Cortex of kidney (tissue), 1 donor: ENCODE measurements around the gene PRSS53.
"Not testable (repeated sequence)": the region's sequence is repeated elsewhere in the genome, so short reads cannot be mapped to it uniquely, and the experiment has no call there.

ENCODE experiments used
- DNase-seq: peaks from one replicate; lab custom pipeline; 2025; lab: John Stamatoyannopoulos, UW

The PRSS53 gene

DNA sequence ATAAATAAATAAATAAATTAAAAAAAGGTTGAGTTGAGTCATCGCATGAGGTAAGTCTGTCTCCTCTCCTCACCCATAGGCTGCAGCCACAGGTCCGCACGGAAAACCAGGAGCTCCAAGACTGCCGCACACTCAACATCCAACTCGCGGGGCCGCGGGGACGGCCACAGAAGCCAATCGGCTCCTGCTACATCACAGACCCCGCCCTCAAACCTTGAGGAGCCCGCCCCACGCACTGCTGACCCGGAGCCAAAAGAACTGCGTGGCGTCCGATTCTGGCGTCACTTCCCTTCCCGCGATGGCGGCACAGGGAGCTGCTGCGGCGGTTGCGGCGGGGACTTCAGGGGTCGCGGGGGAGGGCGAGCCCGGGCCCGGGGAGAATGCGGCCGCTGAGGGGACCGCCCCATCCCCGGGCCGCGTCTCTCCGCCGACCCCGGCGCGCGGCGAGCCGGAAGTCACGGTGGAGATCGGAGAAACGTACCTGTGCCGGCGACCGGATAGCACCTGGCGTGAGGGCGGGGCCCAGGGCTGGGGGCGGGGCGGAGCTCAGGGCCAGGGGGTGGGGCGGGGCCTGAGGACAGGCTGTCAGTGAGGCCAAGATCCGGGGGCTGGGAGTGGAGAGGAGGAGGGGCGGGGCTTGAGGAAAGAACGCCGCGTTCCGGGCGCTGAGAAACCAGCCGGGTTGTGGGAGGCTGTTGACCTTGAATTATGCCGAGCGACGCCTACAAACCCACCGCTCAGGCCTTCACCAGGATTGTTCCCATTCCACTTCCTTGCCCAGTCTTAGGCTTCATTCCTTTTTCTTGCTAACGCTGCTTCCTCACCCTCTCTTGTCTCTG, 28.9 kb upstream of the PRSS53 start, which contains the start of gene KAT8:
Gene KAT8, plus strand, starts transcription at position 281 of the 839 bp plus-strand sequence. Its CDS starts 18 bp downstream, at position 299.
- no peak for DNase-seq

DNA sequence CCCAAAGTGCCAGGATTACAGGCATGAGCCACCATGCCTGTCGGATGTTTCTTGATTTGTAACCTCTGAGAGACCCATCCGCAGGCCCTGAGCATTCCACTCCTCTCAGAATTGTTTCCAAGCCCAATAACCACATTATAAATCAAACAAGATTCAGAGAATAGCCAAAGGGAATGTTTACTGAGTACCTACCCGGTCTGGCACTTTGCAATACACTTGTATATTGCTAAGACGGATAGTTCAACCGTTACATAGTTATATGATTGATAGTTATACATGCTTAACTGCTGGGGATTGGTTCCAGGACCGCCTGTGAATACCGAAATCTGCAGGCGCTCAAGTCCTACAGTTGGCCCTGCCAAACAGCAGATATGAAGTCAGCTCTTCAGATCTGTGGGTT, 25.7 kb upstream of the PRSS53 start:
- no peak for DNase-seq

DNA sequence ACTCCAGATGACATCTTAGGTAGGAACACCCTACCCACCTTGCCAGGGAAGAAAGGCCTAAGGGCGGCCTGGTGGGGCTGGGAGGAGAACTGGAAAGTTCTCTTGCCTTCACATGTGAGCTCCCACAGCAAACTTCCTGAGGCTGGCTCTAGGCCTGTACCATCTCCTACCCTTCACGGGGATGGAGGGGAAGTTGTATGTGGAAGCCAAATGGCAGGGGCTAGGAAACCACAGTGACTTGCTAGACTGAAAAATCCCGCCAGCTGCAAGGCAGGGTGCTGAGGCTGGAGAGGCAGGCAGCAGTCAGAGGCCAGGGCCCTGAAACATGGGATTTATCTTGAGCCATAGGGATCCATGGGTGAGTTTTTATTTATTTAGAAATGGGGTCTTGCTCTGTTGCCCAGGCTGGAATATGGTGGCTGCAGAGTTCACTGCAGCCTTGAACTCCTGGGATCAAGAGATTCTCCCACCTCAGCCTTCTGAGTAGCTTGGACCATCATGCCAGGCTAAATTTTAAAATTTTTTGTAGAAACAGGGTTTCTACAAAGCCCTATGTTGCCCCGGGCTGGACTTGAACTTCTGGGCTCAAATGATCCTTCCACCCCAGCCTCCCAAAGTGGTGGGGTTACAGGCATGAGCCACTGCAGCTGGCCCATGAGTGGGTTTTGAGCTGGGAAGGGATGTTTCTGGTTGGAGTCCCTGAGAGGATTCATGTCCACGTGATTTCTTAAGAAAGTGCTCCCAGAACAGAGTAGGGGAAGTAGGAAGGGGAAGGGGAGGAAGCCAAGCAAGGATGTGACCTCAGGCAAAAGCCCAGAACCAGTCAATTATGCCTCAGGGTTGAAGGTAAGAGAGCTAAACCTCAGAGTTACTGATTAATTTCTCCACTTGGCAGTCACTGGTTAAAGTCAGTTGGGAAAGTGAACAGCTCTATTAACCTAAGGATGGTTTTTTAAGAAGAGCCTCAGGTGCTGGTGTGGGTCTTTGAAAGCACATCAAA, 24.7 kb upstream of the PRSS53 start:
- no peak for DNase-seq

DNA sequence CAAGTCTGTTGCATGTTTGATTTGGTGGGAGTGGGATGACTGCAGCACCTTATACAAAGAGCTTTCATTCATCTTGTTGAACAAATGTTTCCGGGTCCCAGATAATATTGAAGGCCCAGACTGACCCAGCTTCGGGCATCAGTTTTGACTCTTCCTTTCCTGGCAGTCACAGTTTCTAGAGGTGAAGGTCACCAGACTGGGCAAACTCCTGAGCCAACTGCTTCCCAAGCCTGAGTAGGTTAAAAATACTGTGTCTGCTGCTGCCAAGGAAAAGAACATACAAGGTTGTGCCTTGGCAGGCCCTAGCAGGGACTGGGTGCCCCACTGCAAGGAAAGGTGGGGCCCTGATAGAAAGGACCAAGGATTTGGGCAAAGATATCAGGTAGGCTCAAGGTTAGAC, 24.0 kb upstream of the PRSS53 start:
- DNase-seq: no peak

DNA sequence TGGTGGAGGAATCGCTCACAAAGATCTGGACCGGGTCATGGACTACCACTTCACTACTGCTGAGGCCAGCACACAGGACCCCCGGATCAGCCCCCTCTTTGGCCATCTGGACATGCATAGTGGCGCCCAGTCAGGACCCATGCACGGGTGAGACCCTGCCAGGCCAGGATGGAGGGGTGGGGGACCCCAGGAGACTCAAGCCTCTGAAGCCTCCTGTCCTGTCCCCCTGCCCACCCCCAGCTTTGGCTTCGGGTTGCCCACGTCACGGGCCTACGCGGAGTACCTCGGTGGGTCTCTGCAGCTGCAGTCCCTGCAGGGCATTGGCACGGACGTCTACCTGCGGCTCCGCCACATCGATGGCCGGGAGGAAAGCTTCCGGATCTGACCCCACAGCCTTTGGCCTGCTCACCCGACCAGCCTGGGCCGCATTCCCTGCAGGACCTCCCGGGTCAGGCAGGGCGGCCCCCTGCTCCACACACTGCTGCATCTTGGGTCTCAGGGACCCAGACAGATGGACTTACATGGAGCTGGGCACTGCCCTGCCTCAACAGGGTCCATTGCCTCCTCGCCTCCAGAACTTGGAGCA, 23.2 kb upstream of the PRSS53 start:
- DNase-seq: no peak

DNA sequence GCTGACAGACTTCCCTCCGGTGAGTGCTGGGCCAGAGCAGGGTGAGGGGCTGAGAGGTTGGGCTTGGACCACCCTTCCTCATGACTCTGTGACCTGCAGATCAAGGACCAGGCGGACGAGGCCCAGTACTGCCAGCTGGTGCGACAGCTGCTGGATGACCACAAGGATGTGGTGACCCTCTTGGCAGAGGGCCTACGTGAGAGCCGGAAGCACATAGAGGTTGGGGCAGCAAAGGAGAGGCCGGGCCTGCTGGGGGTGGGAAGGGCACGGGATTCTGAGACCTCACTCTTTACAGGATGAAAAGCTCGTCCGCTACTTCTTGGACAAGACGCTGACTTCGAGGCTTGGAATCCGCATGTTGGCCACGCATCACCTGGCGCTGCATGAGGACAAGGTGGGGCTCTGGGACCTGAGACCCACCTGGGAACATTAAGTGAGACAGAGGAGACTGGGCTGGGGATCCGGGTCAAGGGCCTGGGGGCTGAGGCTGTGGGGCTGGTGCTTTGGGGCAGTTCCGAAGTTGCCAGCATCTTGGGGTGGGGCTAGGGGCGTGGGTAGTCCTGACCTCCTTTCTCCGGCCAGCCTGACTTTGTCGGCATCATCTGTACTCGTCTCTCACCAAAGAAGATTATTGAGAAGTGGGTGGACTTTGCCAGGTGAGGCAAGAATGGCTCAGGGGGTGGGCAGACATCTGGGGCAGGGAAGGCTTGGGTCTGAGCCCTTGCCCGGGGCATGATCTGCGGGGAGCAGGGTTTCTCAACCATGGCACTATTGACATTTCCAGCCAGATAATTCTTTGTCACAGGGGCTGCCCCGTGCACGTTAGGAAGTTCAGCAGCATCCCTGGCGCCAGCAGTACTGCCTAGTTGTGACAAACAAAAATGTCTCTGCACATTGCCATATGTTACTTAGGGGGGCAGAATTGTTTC, 21.6 kb upstream of the PRSS53 start:
- no peak for DNase-seq

DNA sequence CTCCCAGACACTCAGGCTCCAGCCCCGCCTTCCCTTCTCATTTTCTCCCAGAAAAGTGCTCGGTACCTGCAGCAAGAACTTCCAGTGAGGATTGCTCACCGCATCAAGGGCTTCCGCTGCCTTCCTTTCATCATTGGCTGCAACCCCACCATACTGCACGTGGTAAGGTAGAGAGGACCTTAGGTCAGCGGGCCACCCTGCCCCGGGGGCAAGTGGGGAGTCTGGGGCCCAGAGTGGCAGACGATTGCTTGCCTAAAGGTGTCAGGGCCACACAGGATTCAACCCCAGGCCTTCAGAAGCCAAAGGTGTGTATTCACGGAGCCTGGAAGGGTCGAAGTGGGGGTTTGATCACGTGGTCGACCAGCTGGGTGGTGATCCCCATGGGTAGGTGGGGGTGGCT, 20.9 kb upstream of the PRSS53 start:
- no peak for DNase-seq

DNA sequence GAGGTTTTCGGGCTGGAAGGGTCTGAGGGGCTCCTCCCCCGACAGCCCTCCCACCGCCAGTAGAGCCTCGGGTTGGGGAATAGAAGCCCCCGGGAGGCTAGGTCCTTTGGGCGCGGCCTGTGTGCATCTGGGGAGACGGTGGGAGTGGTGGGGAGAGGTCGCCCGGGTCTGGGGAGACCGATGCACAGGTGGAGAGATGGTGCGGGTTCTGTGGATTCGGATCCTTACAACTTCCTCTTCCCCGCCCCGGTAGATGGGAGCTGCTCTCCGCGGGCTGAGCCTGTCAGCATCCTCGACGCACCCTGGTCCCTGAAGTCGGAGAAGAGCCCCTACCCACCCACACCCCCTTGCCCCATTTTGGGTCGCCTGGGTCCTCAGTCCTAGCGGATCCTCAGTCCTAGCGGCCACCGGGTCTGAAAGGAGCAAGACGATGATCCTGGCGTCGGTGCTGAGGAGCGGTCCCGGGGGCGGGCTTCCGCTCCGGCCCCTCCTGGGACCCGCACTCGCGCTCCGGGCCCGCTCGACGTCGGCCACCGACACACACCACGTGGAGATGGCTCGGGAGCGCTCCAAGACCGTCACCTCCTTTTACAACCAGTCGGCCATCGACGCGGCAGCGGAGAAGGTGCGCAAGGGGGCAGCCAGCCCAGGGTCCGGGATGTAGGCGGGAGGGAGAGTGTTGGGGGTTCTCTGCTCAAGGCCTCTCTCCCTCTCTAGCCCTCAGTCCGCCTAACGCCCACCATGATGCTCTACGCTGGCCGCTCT, 20.2 kb upstream of the PRSS53 start:
- no peak for DNase-seq

DNA sequence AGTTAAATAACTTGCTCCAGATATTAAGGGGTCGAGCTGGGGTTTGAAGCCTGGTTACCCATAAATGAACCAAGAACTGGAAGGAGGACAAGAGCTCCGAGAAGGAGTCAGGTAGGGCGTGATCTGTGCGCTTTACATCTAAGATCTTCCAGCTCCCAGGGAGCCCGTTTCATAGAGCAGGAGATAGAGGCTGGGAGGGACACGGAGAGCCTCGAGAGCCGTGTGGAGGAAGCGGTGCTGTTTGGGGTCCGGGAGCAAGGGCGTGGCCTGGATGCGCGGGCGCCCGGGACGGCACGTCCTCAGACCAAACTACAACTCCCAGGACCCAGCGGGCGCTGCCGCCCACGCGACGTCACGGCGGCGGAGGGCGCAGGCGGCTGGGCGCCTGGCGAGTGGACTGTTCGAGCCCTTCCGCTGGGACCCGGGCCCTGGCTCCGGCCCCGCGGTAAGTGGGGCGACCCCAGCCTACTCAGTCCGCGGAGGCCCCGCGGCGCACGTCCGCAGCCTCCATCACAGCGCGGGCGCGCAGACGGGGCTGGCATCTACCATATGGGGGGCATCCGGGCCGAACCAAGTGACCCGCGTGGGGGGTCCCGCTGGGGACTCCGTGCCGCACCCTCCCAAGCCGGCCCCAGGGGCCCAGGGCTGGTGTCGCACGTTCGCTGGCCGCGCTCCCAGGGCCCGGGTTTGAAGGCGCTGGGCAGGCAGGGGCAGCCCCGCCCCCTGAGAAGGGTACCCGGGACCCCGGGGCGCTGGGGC, 19.5 kb upstream of the PRSS53 start, which contains the start of gene BCKDK:
Gene BCKDK, plus strand, starts transcription at position 352 of the 759 bp plus-strand sequence. CDS start 838 bp downstream, outside the sequence.
- no peak for DNase-seq

DNA sequence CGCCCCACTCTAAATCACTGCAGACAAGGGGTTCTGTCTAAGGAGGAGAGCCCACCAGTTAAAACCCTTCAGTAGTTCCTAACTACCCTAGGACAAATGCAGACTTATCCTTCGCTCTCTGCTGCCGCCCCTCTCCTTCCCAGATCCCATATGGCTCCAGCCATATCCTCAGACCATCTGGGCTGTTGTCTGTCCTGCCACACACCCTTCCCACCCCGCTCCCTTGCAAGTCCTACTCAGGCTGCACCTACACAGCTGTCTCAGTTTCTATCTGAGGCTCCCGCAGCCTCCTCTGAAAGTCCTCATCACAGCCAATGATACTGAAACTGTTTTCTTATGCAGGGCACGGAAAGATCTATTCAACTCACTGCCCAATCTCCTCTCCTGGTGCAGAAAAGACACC, 18.7 kb upstream of the PRSS53 start:
- no peak for DNase-seq

DNA sequence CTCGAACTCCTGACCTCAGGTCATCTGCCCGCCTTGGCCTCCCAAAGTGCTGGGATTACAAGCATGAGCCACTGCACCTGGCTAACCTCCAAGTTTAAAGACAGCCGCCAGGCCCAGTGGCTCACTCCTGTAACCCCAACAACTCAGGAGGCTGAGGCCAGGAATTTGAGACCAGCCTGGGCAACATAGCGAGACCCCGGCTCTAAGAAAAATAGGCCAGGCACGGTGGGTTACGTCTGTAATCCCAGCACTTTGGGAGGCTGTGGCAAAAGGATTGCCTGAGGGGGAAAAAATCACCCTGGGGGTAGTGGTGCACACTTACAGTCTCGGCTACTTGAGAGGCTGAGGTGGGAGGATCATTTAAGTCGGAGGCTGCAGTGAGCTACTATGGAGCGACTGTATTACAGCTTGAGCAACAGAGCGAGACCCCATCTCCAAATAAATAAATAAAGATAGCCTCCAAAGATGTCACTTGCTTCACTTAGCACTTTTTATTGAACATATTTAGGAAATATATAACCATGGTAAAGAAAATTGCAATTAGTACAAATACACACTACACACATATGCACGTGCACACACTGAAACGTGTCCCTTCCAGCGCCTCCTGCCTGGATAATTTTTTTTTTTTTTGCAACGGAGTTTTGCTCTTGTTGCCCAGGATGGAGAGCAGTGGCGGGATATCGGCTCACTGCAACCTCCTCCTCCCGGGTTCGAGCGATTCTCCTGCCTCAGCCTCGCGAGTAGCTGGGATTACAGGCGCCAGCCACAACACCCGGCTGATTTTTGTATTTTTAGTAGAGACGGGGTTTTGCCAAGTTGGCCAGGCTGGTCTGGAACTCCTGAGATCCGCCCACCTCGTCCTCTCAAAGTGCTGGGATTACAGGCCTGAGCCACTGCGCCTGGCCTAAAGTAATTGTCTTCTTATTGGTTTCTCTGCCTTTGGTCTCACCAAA, 18.0 kb upstream of the PRSS53 start:
- no peak for DNase-seq

DNA sequence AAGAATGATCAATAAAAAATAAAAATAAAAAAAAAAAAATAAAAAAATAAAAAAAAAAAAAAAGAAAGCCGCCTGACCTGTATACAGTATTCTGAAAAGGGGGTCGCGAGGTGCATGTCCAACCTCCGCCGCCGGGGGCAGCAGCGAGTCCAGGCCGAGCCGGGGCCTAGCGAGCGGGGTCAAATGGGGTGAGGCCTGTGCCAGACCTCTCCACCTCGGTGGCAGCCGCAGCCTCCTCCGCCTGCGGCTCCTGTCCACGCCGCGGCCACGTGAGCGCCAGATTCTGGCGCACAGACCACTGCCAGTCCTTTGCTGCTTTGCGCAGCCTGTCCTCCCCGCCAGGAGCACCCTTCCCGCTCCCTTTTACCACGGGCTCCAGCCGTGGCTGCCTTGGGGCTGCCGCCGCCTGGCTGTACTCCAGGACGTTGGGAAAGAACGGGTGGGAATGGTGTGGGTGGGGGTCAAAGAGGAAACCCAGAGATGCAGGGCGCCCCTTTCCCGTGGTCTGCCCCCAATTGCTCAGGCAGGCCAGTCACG, 17.0 kb upstream of the PRSS53 start:
- DNase-seq: no peak

DNA sequence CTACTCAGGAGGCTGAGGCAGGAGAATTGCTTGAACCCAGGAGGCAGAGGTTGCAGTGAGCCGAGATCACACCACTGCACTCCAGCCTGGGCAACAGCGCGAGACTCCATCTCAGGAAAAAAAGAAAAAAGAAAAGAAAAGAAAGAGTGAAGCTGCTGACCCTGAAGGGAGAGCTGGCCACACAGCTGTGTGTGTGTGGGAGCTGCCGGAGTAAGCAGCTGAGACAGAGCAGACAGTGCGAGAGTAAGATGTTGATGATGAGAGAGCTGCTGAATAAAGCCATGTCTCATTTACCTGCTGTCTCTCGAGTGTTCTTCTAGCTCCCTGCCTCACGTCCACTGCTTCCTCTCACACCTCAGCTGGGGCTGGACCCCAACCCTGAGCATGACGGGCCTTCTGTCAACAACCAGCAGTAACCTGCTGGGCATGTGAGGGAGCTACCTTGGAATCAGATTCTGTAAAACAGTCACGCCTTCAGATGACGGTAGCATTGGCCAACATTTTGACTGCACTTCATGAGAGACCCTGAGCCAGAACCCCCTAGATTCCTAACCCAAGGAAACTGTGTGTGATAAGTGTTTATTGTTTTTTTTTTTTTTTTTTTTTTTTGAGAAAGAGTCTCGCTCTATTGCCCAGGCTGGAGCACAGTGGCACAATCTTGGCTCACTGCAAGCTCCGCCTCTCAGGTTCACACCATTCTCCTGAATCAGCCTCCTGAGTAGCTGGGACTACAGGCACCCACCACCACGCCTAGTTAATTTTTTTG, 12.3 kb upstream of the PRSS53 start:
- DNase-seq: not testable (repeated sequence)

DNA sequence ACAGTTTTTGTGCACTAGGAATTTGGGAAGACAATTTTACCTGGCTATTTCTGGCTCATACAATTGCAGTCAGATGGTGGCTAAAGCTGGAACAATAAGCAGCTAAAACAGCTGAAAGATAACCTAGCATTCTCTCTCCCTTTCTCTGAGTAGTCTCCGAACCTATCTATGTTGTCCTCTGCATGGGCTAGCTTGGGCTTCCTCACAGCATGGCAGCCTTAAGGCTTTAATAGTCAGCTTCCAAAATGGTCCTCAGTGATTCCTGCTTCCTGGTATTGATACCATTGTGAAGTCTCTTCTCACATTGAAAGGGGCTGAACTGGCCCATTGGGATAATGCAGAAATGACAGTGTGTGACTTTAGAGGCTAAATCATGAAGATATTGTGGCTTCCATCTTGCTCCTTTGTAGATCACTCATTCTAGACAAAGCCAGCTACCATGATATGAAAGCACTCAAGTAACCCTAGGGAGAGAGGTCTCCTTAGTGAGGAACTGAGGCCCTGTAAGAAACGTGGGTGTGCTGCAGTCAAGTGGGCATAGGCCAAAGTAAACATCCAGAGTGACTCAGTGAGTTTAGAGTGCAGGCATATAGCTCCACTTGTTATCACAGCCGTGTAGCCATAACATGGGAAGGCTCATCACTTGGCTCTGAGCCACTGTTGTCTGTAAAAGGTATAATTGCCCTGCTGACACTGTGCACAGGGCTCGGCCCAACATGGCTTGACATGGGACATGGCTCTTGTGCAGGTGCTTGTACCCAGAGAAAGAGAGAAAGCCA, 11.3 kb upstream of the PRSS53 start:
- no peak for DNase-seq

DNA sequence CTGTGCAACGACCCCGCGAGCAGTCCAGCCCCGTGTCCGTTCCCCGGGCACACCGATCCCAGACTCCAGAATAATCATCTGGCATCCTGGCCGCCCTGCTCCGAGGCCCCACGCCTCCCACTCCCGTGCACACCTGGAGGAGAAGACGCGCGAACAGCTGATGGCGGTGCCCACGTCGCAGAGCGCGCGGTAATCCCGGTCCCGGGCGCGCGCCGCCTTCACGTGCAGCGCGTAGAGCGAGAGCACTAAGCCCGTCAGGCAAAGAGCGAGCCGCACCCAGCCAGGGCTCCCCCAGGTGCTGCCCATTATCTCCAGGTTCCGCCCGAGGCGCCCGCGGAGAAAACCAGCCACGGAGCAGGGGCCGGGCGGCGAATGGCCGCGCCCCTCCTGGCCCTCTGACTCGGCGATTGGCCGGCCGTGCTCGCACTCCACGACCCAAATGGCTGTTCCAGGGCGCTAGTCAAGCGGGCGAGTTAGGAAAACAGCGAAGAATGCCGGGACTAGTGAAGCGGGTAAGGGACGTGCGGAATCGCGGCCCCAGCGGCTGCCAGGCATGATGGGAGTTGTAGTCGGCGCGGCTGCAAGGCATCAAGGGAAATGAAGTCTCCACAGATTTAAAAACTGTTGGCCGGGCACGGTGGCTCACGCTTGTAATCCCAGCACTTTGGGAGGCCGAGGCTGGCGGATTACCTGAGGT, 5.8 kb upstream of the PRSS53 start, which contains the start of gene VKORC1:
Gene VKORC1, minus strand, starts transcription at position 374 of the 697 bp plus-strand sequence. Its CDS starts 68 bp downstream, at position 306.
- DNase-seq: peak; percentile 22

DNA sequence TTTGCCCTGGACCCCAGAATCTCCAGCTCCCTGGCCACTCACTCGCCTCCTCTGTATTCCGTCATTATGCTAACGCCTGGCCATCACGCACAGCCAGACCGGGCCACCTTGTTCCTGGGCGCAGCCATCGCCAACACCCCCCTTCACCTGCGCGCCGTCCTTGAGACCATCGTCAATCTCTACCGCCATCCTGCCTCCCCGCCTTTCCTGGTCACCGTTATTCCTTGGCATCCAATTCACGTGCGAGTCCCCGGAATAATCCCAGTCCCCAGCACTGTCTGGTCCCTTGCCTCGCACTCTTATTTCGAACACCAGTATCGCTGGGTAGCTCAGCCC, 5.3 kb upstream of the PRSS53 start:
- no peak for DNase-seq
